ENCODE results near the gene TOMM5.

The TOMM5 gene

GRCh38 chr9:37592108-37592951, at the start of gene TOMM5:
TOMM5 (minus strand) TSS chr9:37592597; CDS start chr9:37592532, 65 bp downstream.
- intact Hi-C loops (cut with micrococcal nuclease) = loop anchor here (5.0 to 10.0 kb wide), 3 partner anchors 105 to 202 kb away; partner anchors contain the start of gene POLR1E
- Mint-ChIP-seq H3K9me3 (no peaks in the 10 kb centered on the region), H3K4me3 (peak within 1 kb of the TSS; percentile 99), H3K4me1 (ENCODE audit: low read depth) (peaks cover 27% of the 10 kb centered on the region), H3K27ac (peak within 1 kb of the TSS; percentile 95), H3K36me3 (ENCODE audit: low read depth) (peaks cover 31% of the 10 kb centered on the region), H3K27me3 (peaks cover 8% of the 10 kb centered on the region)

- no peaks in the 10 kb centered on the region for H3K36me3 Mint-ChIP-seq (ENCODE audit: low read depth)
- no peaks in the 10 kb centered on the region for H3K4me1 Mint-ChIP-seq (ENCODE audit: low read depth)
- peaks cover 13% of the 10 kb centered on the region for H3K27me3 Mint-ChIP-seq
- H3K4me3 Mint-ChIP-seq = no peak overlapping the region
- intact Hi-C loops (cut with micrococcal nuclease) = no loop called here
- no peak overlapping the region for H3K27ac Mint-ChIP-seq
- H3K9me3 Mint-ChIP-seq = no peaks in the 10 kb centered on the region
Measured at GRCh38 chr9:37641331-37641730, 48.9 kb upstream of the TOMM5 start.

- Mint-ChIP-seq H3K4me3 (no peak overlapping the region), H3K4me1 (ENCODE audit: low read depth) (no peaks in the 10 kb centered on the region), H3K9me3 (no peaks in the 10 kb centered on the region), H3K27me3 (peaks cover 17% of the 10 kb centered on the region), H3K36me3 (ENCODE audit: low read depth) (no peaks in the 10 kb centered on the region), H3K27ac (no peak overlapping the region)
- intact Hi-C loops (cut with micrococcal nuclease) = no loop called here
Measured at GRCh38 chr9:37640246-37640645, 47.8 kb upstream of the TOMM5 start.

- Mint-ChIP-seq H3K4me3 (no peak overlapping the region), H3K27ac (no peak overlapping the region), H3K27me3 (peaks cover 15% of the 10 kb centered on the region), H3K36me3 (ENCODE audit: low read depth) (no peaks in the 10 kb centered on the region), H3K9me3 (no peaks in the 10 kb centered on the region), H3K4me1 (ENCODE audit: low read depth) (no peaks in the 10 kb centered on the region)
- intact Hi-C loops (cut with micrococcal nuclease) = no loop called here
Measured at GRCh38 chr9:37639841-37640240, 47.4 kb upstream of the TOMM5 start.

GRCh38 chr9:37639109-37639762, 46.8 kb upstream of the TOMM5 start:
- no peaks in the 10 kb centered on the region for H3K36me3 Mint-ChIP-seq (ENCODE audit: low read depth)
- peaks cover 14% of the 10 kb centered on the region for H3K27me3 Mint-ChIP-seq
- intact Hi-C loops (cut with micrococcal nuclease) = no loop called here
- H3K4me3 Mint-ChIP-seq = no peak overlapping the region
- no peaks in the 10 kb centered on the region for H3K4me1 Mint-ChIP-seq (ENCODE audit: low read depth)
- H3K9me3 Mint-ChIP-seq = no peaks in the 10 kb centered on the region
- no peak overlapping the region for H3K27ac Mint-ChIP-seq

- Mint-ChIP-seq H3K27ac (no peak overlapping the region), H3K4me3 (no peak overlapping the region), H3K27me3 (peaks cover 9% of the 10 kb centered on the region), H3K36me3 (ENCODE audit: low read depth) (no peaks in the 10 kb centered on the region), H3K4me1 (ENCODE audit: low read depth) (no peaks in the 10 kb centered on the region), H3K9me3 (no peaks in the 10 kb centered on the region)
- intact Hi-C loops (cut with micrococcal nuclease) = no loop called here
Measured at GRCh38 chr9:37636511-37637448, 44.4 kb upstream of the TOMM5 start.

GRCh38 chr9:37635808-37636207, 43.4 kb upstream of the TOMM5 start:
- H3K4me3 Mint-ChIP-seq = no peak overlapping the region
- intact Hi-C loops (cut with micrococcal nuclease) = no loop called here
- H3K4me1 Mint-ChIP-seq (ENCODE audit: low read depth) = no peaks in the 10 kb centered on the region
- no peaks in the 10 kb centered on the region for H3K9me3 Mint-ChIP-seq
- peaks cover 9% of the 10 kb centered on the region for H3K27me3 Mint-ChIP-seq
- no peak overlapping the region for H3K27ac Mint-ChIP-seq
- H3K36me3 Mint-ChIP-seq (ENCODE audit: low read depth) = no peaks in the 10 kb centered on the region

GRCh38 chr9:37632479-37632878, 40.1 kb upstream of the TOMM5 start:
- Mint-ChIP-seq H3K4me3 (no peak overlapping the region), H3K9me3 (no peaks in the 10 kb centered on the region), H3K36me3 (ENCODE audit: low read depth) (no peaks in the 10 kb centered on the region), H3K27ac (no peak overlapping the region), H3K4me1 (ENCODE audit: low read depth) (no peaks in the 10 kb centered on the region), H3K27me3 (peaks cover 7% of the 10 kb centered on the region)
- intact Hi-C loops (cut with micrococcal nuclease) = loop anchor here (5.0 kb wide), 1 partner anchor 625 kb away; no protein-coding TSS in a partner anchor

GRCh38 chr9:37626708-37627292, 34.4 kb upstream of the TOMM5 start:
- intact Hi-C loops (cut with micrococcal nuclease) = no loop called here
- Mint-ChIP-seq H3K4me3 (no peak overlapping the region), H3K36me3 (ENCODE audit: low read depth) (no peaks in the 10 kb centered on the region), H3K27me3 (peaks cover 2% of the 10 kb centered on the region), H3K4me1 (ENCODE audit: low read depth) (no peaks in the 10 kb centered on the region), H3K27ac (no peak overlapping the region), H3K9me3 (no peaks in the 10 kb centered on the region)

- Mint-ChIP-seq H3K4me1 (ENCODE audit: low read depth) (no peaks in the 10 kb centered on the region), H3K36me3 (ENCODE audit: low read depth) (no peaks in the 10 kb centered on the region), H3K4me3 (no peak overlapping the region), H3K27me3 (peaks cover 2% of the 10 kb centered on the region), H3K9me3 (no peaks in the 10 kb centered on the region), H3K27ac (no peak overlapping the region)
- intact Hi-C loops (cut with micrococcal nuclease) = no loop called here
Measured at GRCh38 chr9:37625758-37626147, 33.4 kb upstream of the TOMM5 start.

GRCh38 chr9:37625036-37625757, 32.8 kb upstream of the TOMM5 start:
- H3K27ac Mint-ChIP-seq = no peak overlapping the region
- H3K4me1 Mint-ChIP-seq (ENCODE audit: low read depth) = no peaks in the 10 kb centered on the region
- intact Hi-C loops (cut with micrococcal nuclease) = no loop called here
- H3K27me3 Mint-ChIP-seq = peaks cover 2% of the 10 kb centered on the region
- H3K4me3 Mint-ChIP-seq = no peak overlapping the region
- no peaks in the 10 kb centered on the region for H3K36me3 Mint-ChIP-seq (ENCODE audit: low read depth)
- H3K9me3 Mint-ChIP-seq = no peaks in the 10 kb centered on the region

GRCh38 chr9:37624073-37624472, 31.7 kb upstream of the TOMM5 start:
- intact Hi-C loops (cut with micrococcal nuclease) = no loop called here
- H3K9me3 Mint-ChIP-seq = no peaks in the 10 kb centered on the region
- no peaks in the 10 kb centered on the region for H3K4me1 Mint-ChIP-seq (ENCODE audit: low read depth)
- H3K36me3 Mint-ChIP-seq (ENCODE audit: low read depth) = no peaks in the 10 kb centered on the region
- peaks cover 2% of the 10 kb centered on the region for H3K27me3 Mint-ChIP-seq
- no peak overlapping the region for H3K4me3 Mint-ChIP-seq
- H3K27ac Mint-ChIP-seq = no peak overlapping the region

GRCh38 chr9:37623267-37623666, 30.9 kb upstream of the TOMM5 start:
- H3K9me3 Mint-ChIP-seq = no peaks in the 10 kb centered on the region
- no peaks in the 10 kb centered on the region for H3K36me3 Mint-ChIP-seq (ENCODE audit: low read depth)
- no peak overlapping the region for H3K27ac Mint-ChIP-seq
- no peak overlapping the region for H3K4me3 Mint-ChIP-seq
- H3K4me1 Mint-ChIP-seq (ENCODE audit: low read depth) = no peaks in the 10 kb centered on the region
- intact Hi-C loops (cut with micrococcal nuclease) = no loop called here
- peaks cover 2% of the 10 kb centered on the region for H3K27me3 Mint-ChIP-seq

Measured in dendritic cell treated with granulocyte-macrophage colony-stimulating factor and Interleukin-4, amounts not matched to agents 40 ng/mL and 50 ng/mL, for 4 days (primary cell).